Activated CD4-positive, CD25-positive, alpha-beta regulatory T cell treated with anti-CD3 and anti-CD28 coated beads, Interleukin-2, amount 50 U/mL, for 72 hours (primary cell): ENCODE data around the gene LONP1.

ENCODE experiments used
- DNase-seq: peaks from one replicate; pipeline ENCODE4 v3.0.0; 2021

Gene LONP1

GRCh38 chr19:5642204-5642603 is 77.7 kb downstream of the LONP1 start:
- DNase-seq = no peak
